GM10847 (cell line): ENCODE data around the gene ARID5A.

Source experiments
- POLR2A ChIP-seq: IDR thresholded peaks from 2 replicates; pipeline ENCODE4 v1.6.1; 2011; ENCODE audit not compliant: insufficient read length; ENCODE audit errors: extremely low read depth

ARID5A gene

GRCh38 chr2:96584017-96584416 lies 47.5 kb downstream of the ARID5A start:
- TF ChIP-seq POLR2A = no peak

- no peak for TF ChIP-seq POLR2A
These were observed 51.3 kb downstream of the ARID5A start for GRCh38 chr2:96587843-96588242.

- TF ChIP-seq POLR2A = no peak
These were observed 54.5 kb downstream of the ARID5A start for GRCh38 chr2:96591054-96591453.

- no peak for TF ChIP-seq POLR2A
These were observed 54.9 kb downstream of the ARID5A start for GRCh38 chr2:96591494-96591893.

GRCh38 chr2:96594282-96594681 lies 57.7 kb downstream of the ARID5A start:
- TF ChIP-seq POLR2A = no peak

GRCh38 chr2:96594691-96595152 lies 58.2 kb downstream of the ARID5A start:
- no peak for TF ChIP-seq POLR2A

- TF ChIP-seq POLR2A = no peak
These were observed 60.0 kb downstream of the ARID5A start for GRCh38 chr2:96596596-96596995.

- TF ChIP-seq POLR2A = no peak
These were observed 63.4 kb downstream of the ARID5A start for GRCh38 chr2:96599941-96600340.

- TF ChIP-seq POLR2A = no peak
These were observed 65.1 kb downstream of the ARID5A start for GRCh38 chr2:96601382-96602292.
